OCI-LY7 (cell line): ENCODE results near the gene HSFX4.

Experiments used
- EZH2phosphoT487 ChIP-seq: fragments of 200-600 bp; sonication (generic); IDR thresholded peaks from 2 replicates; pipeline ENCODE4 v1.6.1; 2018; ENCODE audit warnings: low read depth, borderline replicate concordance, mild to moderate bottlenecking, mixed run types, antibody characterized with exemption, low read length, moderate library complexity, mixed read lengths
- TF ChIP-seq, protein P1 (sequence below): fragments of 200-600 bp; sonication (generic); conservative IDR thresholded peaks from 2 replicates; pipeline ENCODE4 v1.5.1; 2014; ENCODE audit warnings: mild to moderate bottlenecking, antibody characterized with exemption, low read length, moderate library complexity, mixed read lengths

DNA sequence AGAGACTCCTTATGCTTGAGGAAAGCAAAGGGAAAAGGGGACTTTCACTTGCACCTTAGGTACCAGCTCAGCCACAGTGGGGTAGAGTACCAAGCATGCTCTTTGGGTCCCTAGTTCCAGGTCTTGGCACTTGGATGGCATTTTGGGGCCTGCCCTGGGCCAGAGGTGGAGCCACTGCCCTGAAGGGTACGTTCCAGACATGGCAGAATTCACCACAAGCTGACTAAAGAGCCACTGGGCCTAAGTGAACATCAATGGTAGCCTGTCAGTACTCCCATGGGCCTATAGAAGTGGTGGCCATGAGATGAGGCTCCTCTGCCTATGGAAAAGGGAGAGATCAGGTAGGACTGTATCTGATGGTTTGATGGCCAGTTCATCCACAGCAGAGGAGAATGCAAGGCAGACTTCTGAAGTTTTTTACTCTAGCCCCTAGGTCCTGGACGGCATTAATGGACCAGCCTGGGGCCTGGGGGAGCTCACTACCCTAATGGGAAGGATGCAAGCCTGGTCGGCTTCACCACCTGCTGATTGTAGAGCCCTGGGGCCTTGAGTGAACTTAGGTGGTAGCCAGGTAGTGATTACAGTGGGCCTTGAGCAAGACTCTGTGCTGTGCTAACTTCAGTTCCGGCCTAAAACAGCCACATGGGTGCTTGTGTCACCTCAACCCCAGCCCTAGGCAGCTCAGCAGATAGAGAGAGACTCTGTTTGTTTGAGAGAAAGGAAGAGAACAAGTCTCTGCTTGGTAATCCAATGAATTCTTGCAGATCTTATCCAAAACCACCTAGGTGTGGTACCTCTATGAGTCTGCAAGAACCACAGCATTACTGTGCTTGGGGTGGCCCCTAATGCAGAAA lies 19.8 kb upstream of the HSFX4 start:
- TF ChIP-seq, protein P1, sequence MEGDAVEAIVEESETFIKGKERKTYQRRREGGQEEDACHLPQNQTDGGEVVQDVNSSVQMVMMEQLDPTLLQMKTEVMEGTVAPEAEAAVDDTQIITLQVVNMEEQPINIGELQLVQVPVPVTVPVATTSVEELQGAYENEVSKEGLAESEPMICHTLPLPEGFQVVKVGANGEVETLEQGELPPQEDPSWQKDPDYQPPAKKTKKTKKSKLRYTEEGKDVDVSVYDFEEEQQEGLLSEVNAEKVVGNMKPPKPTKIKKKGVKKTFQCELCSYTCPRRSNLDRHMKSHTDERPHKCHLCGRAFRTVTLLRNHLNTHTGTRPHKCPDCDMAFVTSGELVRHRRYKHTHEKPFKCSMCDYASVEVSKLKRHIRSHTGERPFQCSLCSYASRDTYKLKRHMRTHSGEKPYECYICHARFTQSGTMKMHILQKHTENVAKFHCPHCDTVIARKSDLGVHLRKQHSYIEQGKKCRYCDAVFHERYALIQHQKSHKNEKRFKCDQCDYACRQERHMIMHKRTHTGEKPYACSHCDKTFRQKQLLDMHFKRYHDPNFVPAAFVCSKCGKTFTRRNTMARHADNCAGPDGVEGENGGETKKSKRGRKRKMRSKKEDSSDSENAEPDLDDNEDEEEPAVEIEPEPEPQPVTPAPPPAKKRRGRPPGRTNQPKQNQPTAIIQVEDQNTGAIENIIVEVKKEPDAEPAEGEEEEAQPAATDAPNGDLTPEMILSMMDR, result no peak
- TF ChIP-seq EZH2phosphoT487, result no peak
